NCI-H2196 treated with DMSO at 0.1 percent for 48 hours (cell line): ENCODE results near the gene SLC4A8.
"Not testable (repeated sequence)": the region's sequence is repeated elsewhere in the genome, so short reads cannot be mapped to it uniquely, and the experiment has no call there.

Source experiments
- DNase-seq: peaks from one replicate; lab custom pipeline; 2025; ENCODE audit not compliant: unreplicated experiment; lab: John Stamatoyannopoulos, UW

Gene SLC4A8

GRCh38 chr12:51473947-51474346 is 49.3 kb downstream of the SLC4A8 start:
- no peak for DNase-seq

- no peak for DNase-seq
Measured at GRCh38 chr12:51475543-51475942, 50.9 kb downstream of the SLC4A8 start.

GRCh38 chr12:51480978-51481377 is 56.3 kb downstream of the SLC4A8 start:
- DNase-seq = no peak

- no peak for DNase-seq
Measured at GRCh38 chr12:51482929-51483697, 58.5 kb downstream of the SLC4A8 start.

- no peak for DNase-seq
Measured at GRCh38 chr12:51484119-51484518, 59.5 kb downstream of the SLC4A8 start.

GRCh38 chr12:51488281-51488680 is 63.6 kb downstream of the SLC4A8 start:
- DNase-seq = no peak

GRCh38 chr12:51493281-51493680 is 68.7 kb downstream of the SLC4A8 start:
- no peak for DNase-seq

- DNase-seq = no peak
Measured at GRCh38 chr12:51496895-51497294, 72.3 kb downstream of the SLC4A8 start.

- DNase-seq = no peak
Measured at GRCh38 chr12:51504851-51505250, 80.2 kb downstream of the SLC4A8 start.

GRCh38 chr12:51505360-51506105 is 80.9 kb downstream of the SLC4A8 start:
- no peak for DNase-seq

GRCh38 chr12:51507178-51507577 is 82.5 kb downstream of the SLC4A8 start:
- DNase-seq = no peak

GRCh38 chr12:51508285-51508684 is 83.7 kb downstream of the SLC4A8 start:
- DNase-seq = no peak

GRCh38 chr12:51511546-51512260 is 87.1 kb downstream of the SLC4A8 start:
- DNase-seq = no peak

- no peak for DNase-seq
Measured at GRCh38 chr12:51512438-51512837, 87.8 kb downstream of the SLC4A8 start.

GRCh38 chr12:51515037-51515436 is 90.4 kb downstream of the SLC4A8 start:
- DNase-seq = not testable (repeated sequence)

GRCh38 chr12:51517316-51517715 is 92.7 kb downstream of the SLC4A8 start:
- no peak for DNase-seq

- DNase-seq = no peak
Measured at GRCh38 chr12:51517800-51518199, 93.2 kb downstream of the SLC4A8 start.

GRCh38 chr12:51519755-51520154 is 95.1 kb downstream of the SLC4A8 start:
- DNase-seq = no peak

- no peak for DNase-seq
Measured at GRCh38 chr12:51520576-51521325, 96.1 kb downstream of the SLC4A8 start.

GRCh38 chr12:51521554-51522276 is 97.1 kb downstream of the SLC4A8 start:
- no peak for DNase-seq
